Measurements from ENCODE around the gene ANKRD33. TPM values are rescaled to one million over a fixed set of nuclear protein-coding genes. Genes with fewer than 3 reads are reported as not detected.

ANKRD33 gene
- total RNA-seq, 2 donors from 2014 or later, result not detected

GRCh38 chr12:51844854-51845253 lies 43.0 kb upstream of the ANKRD33 start:
- no peak for ATAC-seq (ENCODE audit: insufficient number of reproducible peaks, low FRiP score, low read depth)
- H3K27me3 ChIP-seq (replicated peaks; ENCODE audit: insufficient read depth), result no peaks in the 10 kb centered on the region
- H3K27ac ChIP-seq, result no peak overlapping the region
- H3K4me3 ChIP-seq, result no peak overlapping the region
- H3K4me1 ChIP-seq (ENCODE audit: control insufficient read depth in 1 of 2, low read depth in 2 of 2), result peaks cover 10 to 22% of the 10 kb centered on the region in 2 donors
- no peaks in the 10 kb centered on the region for H3K36me3 ChIP-seq
- DNase-seq (ENCODE audit: low spot score), result no peak
- TF ChIP-seq CTCF (IDR thresholded peaks at IDR 0.05), result no peak
- no peaks in the 10 kb centered on the region for H3K9me3 ChIP-seq

- no peak overlapping the region for H3K4me3 ChIP-seq
- H3K4me1 ChIP-seq (ENCODE audit: control insufficient read depth in 1 of 2, low read depth in 2 of 2), result peaks cover 10 to 22% of the 10 kb centered on the region in 2 donors
- no peaks in the 10 kb centered on the region for H3K27me3 ChIP-seq (replicated peaks; ENCODE audit: insufficient read depth)
- H3K27ac ChIP-seq, result no peak overlapping the region
- no peak for DNase-seq (ENCODE audit: low spot score)
- no peak for TF ChIP-seq CTCF (IDR thresholded peaks at IDR 0.05)
- no peak for ATAC-seq (ENCODE audit: insufficient number of reproducible peaks, low FRiP score, low read depth)
- no peaks in the 10 kb centered on the region for H3K9me3 ChIP-seq
- no peaks in the 10 kb centered on the region for H3K36me3 ChIP-seq
Observed at GRCh38 chr12:51845482-51845881, 42.4 kb upstream of the ANKRD33 start.

GRCh38 chr12:51846271-51846691 lies 41.6 kb upstream of the ANKRD33 start:
- Histone ChIP-seq H3K9me3 (no peaks in the 10 kb centered on the region), H3K4me3 (peak overlapping the region; percentile 69), H3K27me3 (replicated peaks; ENCODE audit: insufficient read depth) (no peaks in the 10 kb centered on the region), H3K4me1 (ENCODE audit: control insufficient read depth in 1 of 2, low read depth in 2 of 2) (peaks cover 10 to 22% of the 10 kb centered on the region in 2 donors), H3K27ac (no peak overlapping the region), H3K36me3 (no peaks in the 10 kb centered on the region)
- no peak for TF ChIP-seq CTCF (IDR thresholded peaks at IDR 0.05)
- ATAC-seq (ENCODE audit: insufficient number of reproducible peaks, low FRiP score, low read depth) (no peak), DNase-seq (ENCODE audit: low spot score) (no peak)

- no peak for TF ChIP-seq CTCF (IDR thresholded peaks at IDR 0.05)
- Histone ChIP-seq H3K4me3 (peak overlapping the region; percentile 69), H3K36me3 (no peaks in the 10 kb centered on the region), H3K27me3 (replicated peaks; ENCODE audit: insufficient read depth) (no peaks in the 10 kb centered on the region), H3K4me1 (ENCODE audit: control insufficient read depth in 1 of 2, low read depth in 2 of 2) (peaks cover 10 to 22% of the 10 kb centered on the region in 2 donors), H3K27ac (no peak overlapping the region), H3K9me3 (no peaks in the 10 kb centered on the region)
- DNase-seq (ENCODE audit: low spot score) (no peak), ATAC-seq (ENCODE audit: insufficient number of reproducible peaks, low FRiP score, low read depth) (no peak)
Observed at GRCh38 chr12:51846911-51847642, 40.8 kb upstream of the ANKRD33 start.

GRCh38 chr12:51847643-51848325 lies 40.1 kb upstream of the ANKRD33 start:
- Histone ChIP-seq H3K27me3 (replicated peaks; ENCODE audit: insufficient read depth) (no peaks in the 10 kb centered on the region), H3K36me3 (no peaks in the 10 kb centered on the region), H3K27ac (no peak overlapping the region), H3K9me3 (no peaks in the 10 kb centered on the region), H3K4me3 (peak overlapping the region; percentile 69), H3K4me1 (ENCODE audit: control insufficient read depth in 1 of 2, low read depth in 2 of 2) (peaks cover 10 to 22% of the 10 kb centered on the region in 2 donors)
- TF ChIP-seq CTCF (IDR thresholded peaks at IDR 0.05), result no peak
- no peak for ATAC-seq (ENCODE audit: insufficient number of reproducible peaks, low FRiP score, low read depth)
- DNase-seq (ENCODE audit: low spot score), result no peak

Data from thoracic aorta (tissue), 2 donors.